Measurements from ENCODE around the gene MDN1.

MDN1 gene

GRCh38 chr6:89597988-89598387 lies 221.6 kb downstream of the MDN1 start:
- no peak for DNase-seq (ENCODE audit: low read depth)

DNA sequence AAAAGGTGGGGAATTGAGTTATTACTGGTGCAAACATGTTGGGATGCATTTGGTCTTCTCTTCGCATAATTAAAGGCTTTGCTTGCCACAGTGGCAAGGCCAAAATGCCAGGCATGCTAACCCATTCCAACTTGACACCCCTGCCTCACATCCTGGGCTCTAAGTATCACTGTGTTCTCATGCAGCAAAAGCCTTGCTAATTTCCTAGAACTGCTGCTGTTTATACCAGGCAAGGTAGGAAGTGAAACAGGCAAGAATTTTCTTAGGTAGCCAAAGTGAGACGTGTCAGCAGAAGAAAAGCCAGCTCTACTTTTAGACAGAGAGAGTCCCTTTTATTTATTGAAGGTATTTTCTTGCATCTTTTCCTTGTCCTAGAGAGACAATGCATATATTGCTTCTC lies 222.2 kb downstream of the MDN1 start:
- no peak for DNase-seq (ENCODE audit: low read depth)

- no peak for DNase-seq (ENCODE audit: low read depth)
Measured at GRCh38 chr6:89596484-89596883, 223.1 kb downstream of the MDN1 start.

GRCh38 chr6:89596056-89596455 lies 223.5 kb downstream of the MDN1 start:
- DNase-seq (ENCODE audit: low read depth) = no peak
